K562 (cell line): ENCODE data around the gene NELL1. TPM values are rescaled to one million over a fixed set of nuclear protein-coding genes. Genes with fewer than 3 reads are reported as not detected.

Experiments
- ATAC-seq: fragments of 200-7000 bp; cut with Tn5 transposase; 3 replicates; pipeline ENCODE4 v1.9.1; 2020; ENCODE audit warnings: moderate library complexity
- BruUV-seq: library from RNA; stranded (reverse); fragments of 400-500 nt; replicated peaks from 2 replicates; lab custom pipeline; 2021; lab: Mats Ljungman, UMichigan
- CTCF ChIA-PET: fragments of 300-600 bp; formaldehyde crosslinking; extraction: SDS; loops from one replicate; lab custom pipeline; 2021; ENCODE audit warnings: low intra/inter-chr PET ratio; lab: Yijun Ruan, JAX
- POLR2A ChIA-PET: fragments of 300-600, 350-650 bp; sonication (Branson Sonifier 250); formaldehyde crosslinking; extraction: SDS; loops from one replicate; lab custom pipeline; 2021; ENCODE audit warnings: antibody characterized with exemption, inconsistent platforms; lab: Yijun Ruan, JAX
- DNase-seq, 4 experiments: peaks; one replicate each; pipeline versions ENCODE4 v3.0.0 to v3.0.0-alpha.2; 2011 to 2018; ENCODE audit warnings: low spot score in 3 of 4, mixed read lengths in 3 of 4; ENCODE audit errors: extremely low read depth in 1 of 4
- FAIRE-seq: peaks from 2 replicates; lab custom pipeline; 2011; peaks lifted over from hg19 to GRCh38; lab: Jason Lieb, UNC
- H2AFZ ChIP-seq: 2 replicates; pipeline ENCODE4 v1.6.0; 2011; ENCODE audit warnings: low read depth, low read length, control low read depth, inconsistent platforms
- H3K27ac ChIP-seq: fragments of 200-600 bp; 3 replicates; pipeline ENCODE4 v1.8.0; 2011; ENCODE audit warnings: low read depth, mild to moderate bottlenecking, control low read depth, inconsistent platforms, low read length, moderate library complexity, mixed read lengths; ENCODE audit errors: extremely low read depth
- H3K27me3 ChIP-seq, 2 experiments: fragments of 300-600 bp in 1 of 2; 2 replicates in 1 of 2; 3 replicates in 1 of 2; pipeline versions ENCODE4 v1.6.0 to v1.8.0; 2011; ENCODE audit warnings: inconsistent platforms in 2 of 2, low read length in 2 of 2, mild to moderate bottlenecking in 1 of 2, mixed read lengths in 1 of 2, moderate library complexity in 1 of 2; ENCODE audit not compliant: control insufficient read depth in 2 of 2, insufficient read depth in 2 of 2
- H3K36me3 ChIP-seq: fragments of 300-600 bp; 3 replicates; pipeline ENCODE4 v1.8.0; 2011; ENCODE audit warnings: mild to moderate bottlenecking, low read length, inconsistent platforms; ENCODE audit not compliant: control insufficient read depth, insufficient read depth
- H3K4me1 ChIP-seq, 2 experiments: fragments of 200-600 bp in 1 of 2; replicated peaks in 1 of 2; 2 replicates in 1 of 2; 3 replicates in 1 of 2; pipeline versions ENCODE4 v1.5.1 to v1.8.0; 2011; ENCODE audit warnings: inconsistent platforms in 2 of 2, low read length in 2 of 2, mild to moderate bottlenecking in 1 of 2, mixed read lengths in 1 of 2, moderate library complexity in 1 of 2; ENCODE audit not compliant: control insufficient read depth in 2 of 2, insufficient read depth in 2 of 2
- H3K4me2 ChIP-seq: 2 replicates; pipeline ENCODE4 v1.6.1; 2011; ENCODE audit warnings: low read length, control low read depth, inconsistent platforms, mixed read lengths; ENCODE audit not compliant: insufficient read depth
- H3K4me3 ChIP-seq: fragments of 200-600 bp; sonication (generic), shearing (Covaris generic); 2 replicates; pipeline ENCODE4 v1.5.1; 2016; ENCODE audit warnings: control low read depth, inconsistent platforms
- H3K79me2 ChIP-seq: fragments of 200-600 bp; 3 replicates; pipeline ENCODE4 v1.8.0; 2011; ENCODE audit warnings: low read length, inconsistent platforms; ENCODE audit not compliant: control insufficient read depth, insufficient read depth
- H3K9ac ChIP-seq, 2 experiments: 2 replicates each; pipeline versions ENCODE4 v1.6.0 to v1.6.1; 2011; ENCODE audit warnings: low read depth in 2 of 2, low read length in 2 of 2, control low read depth in 1 of 2, inconsistent platforms in 1 of 2, mild to moderate bottlenecking in 1 of 2, mixed read lengths in 1 of 2; ENCODE audit not compliant: insufficient read depth in 1 of 2
- H3K9me1 ChIP-seq: one replicate; pipeline ENCODE4 v1.6.0; 2011; ENCODE audit warnings: inconsistent platforms, mild to moderate bottlenecking, low read length, moderate library complexity; ENCODE audit not compliant: control insufficient read depth, insufficient read depth
- H3K9me3 ChIP-seq: replicated peaks from 2 replicates; pipeline ENCODE4 v1.5.1; 2011; ENCODE audit warnings: low read depth, low read length, inconsistent platforms; ENCODE audit not compliant: control insufficient read depth, insufficient read depth
- H4K20me1 ChIP-seq: replicated peaks from 2 replicates; pipeline ENCODE4 v1.6.1; 2011; ENCODE audit warnings: low read length, inconsistent platforms, mixed read lengths; ENCODE audit not compliant: control insufficient read depth, insufficient read depth
- EGR1 ChIP-seq: fragments of 450-650 bp; conservative IDR thresholded peaks from 2 replicates; pipeline ENCODE4 v1.6.1; 2017; ENCODE audit warnings: mild to moderate bottlenecking
- HCFC1 ChIP-seq: IDR thresholded peaks from 2 replicates; pipeline ENCODE4 v1.6.1; 2012; ENCODE audit warnings: low read depth, low read length, improper control_type of control experiment
- HOXB6 ChIP-seq: fragments of 250-450 bp; sonication (Bioruptor Pico); IDR thresholded peaks from 2 replicates; pipeline ENCODE4 v1.5.1; 2022; ENCODE audit warnings: mild to moderate bottlenecking, borderline replicate concordance
- MCM7 ChIP-seq, 2 experiments: fragments of 450-650 bp; IDR thresholded peaks; 2 replicates each; pipeline ENCODE4 v1.6.1; 2016 to 2018
- NCOR1 ChIP-seq: fragments of 450-650 bp; IDR thresholded peaks from 2 replicates; pipeline ENCODE4 v1.6.1; 2016; ENCODE audit warnings: mild to moderate bottlenecking, moderate library complexity
- PRMT5 ChIP-seq: sonication (generic); formaldehyde crosslinking; IDR thresholded peaks from 2 replicates; pipeline ENCODE4 v1.5.0; 2020; ENCODE audit warnings: missing genetic modification reagents
- PTBP1 ChIP-seq: fragments of 200-400 bp; formaldehyde crosslinking; IDR thresholded peaks from 2 replicates; pipeline ENCODE4 v1.6.1; 2017; ENCODE audit warnings: low read depth, low read length
- RBM39 ChIP-seq: fragments of 200-400 bp; formaldehyde crosslinking; optimal IDR thresholded peaks from 2 replicates; pipeline ENCODE3; 2018; ENCODE audit warnings: low read depth, low read length
- WGBS: fragments of 100-300 bp; shearing (Covaris generic); methylation state at CpG from one replicate; pipeline ENCODE4 v1.1.6; 2016; ENCODE audit warnings: low coverage, mixed read lengths; ENCODE audit not compliant: insufficient coverage; ENCODE audit errors: missing lambda C conversion rate; 5-methylcytosine and 5-hydroxymethylcytosine counted together
- in situ Hi-C: fragments of 300-500 bp; cut with MboI; formaldehyde crosslinking; loops from 4 replicates; pipeline ENCODE4 v1.15.0; 2018; ENCODE audit warnings: inconsistent platforms, mixed read lengths
- intact Hi-C: fragments of 100-400 bp; cut with micrococcal nuclease; formaldehyde crosslinking; loops from 2 replicates; pipeline ENCODE4 v1.14.2; 2022
- polyA plus RNA-seq, 8 experiments: library from polyadenylated mRNA; depleted of rRNA in 4 of 8; stranded (reverse) in 5 of 8; unstranded in 3 of 8; fragments of >200 nt; fragmentation: Nextera tagmentation in 2 of 8; fragmentation: Illumina TruSeq in 1 of 8; extraction: Ambion mirVana in 2 of 8; extraction: Trizol in 1 of 8; gene quantifications; 2 replicates each; pipeline versions ENCODE4 v1.2.1 to v1.2.3, GENCODE V29; 2011 to 2014; ENCODE audit warnings: inconsistent platforms in 1 of 8, missing spikeins in 1 of 8
- total RNA-seq, 7 experiments: library from RNA; depleted of rRNA in 6 of 7; stranded (reverse); fragments of >200 nt in 6 of 7; fragmentation: Illumina TruSeq in 2 of 7; extraction: Trizol in 2 of 7; gene quantifications; 2 replicates each; pipeline versions ENCODE4 v1.2.1 to v1.2.3, GENCODE V29; 2011 to 2021; ENCODE audit warnings: low replicate concordance in 1 of 7
- TF ChIP-seq, protein P1 (sequence below): fragments of 200-600 bp; sonication (generic); IDR thresholded peaks from one replicate; pipeline ENCODE4 v1.6.1; 2012; ENCODE audit warnings: mild to moderate bottlenecking, low read depth, low read length, inconsistent platforms
- TF ChIP-seq, protein P2 (sequence below): fragments of 250-450 bp; sonication (Bioruptor Pico); IDR thresholded peaks from 2 replicates; pipeline ENCODE4 v1.8.0; 2022; ENCODE audit warnings: inconsistent platforms

Gene NELL1
- total and polyA plus RNA-seq, 9 of the 15 experiments (the other 6 are each of a cell fraction or from before 2014, with no cell fraction given): not detected

DNA sequence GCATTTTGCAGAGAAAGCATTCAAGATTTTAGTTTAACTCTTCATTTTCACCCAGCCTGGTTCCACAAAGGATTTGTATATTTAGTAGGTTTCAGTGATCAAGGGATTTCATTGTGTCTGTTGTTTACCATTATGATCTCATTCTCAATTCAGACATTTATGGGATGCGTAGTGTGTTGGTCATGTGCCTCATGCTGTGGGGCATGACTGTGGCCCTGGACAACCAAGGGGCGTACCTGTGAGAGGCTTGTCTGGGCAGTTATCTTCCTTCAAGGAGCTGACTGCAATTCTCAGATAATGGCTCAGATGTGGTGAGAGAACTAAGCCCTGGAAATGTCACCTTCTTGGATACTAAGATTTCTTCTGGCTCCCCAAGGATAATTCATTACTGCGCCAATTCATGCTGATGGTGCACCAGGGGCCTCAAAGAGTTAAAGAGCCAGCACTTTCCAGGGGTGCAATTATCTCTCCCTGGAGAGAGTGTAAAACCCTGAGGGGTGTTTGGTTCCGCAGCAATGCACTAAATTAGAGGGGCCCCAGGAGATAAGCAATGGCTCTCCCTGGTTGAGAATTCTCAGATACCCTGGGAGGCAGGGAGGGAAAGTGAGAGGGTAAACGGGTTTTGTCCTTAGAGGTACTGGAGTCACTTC, 37.7 kb upstream of the NELL1 start:
- Histone ChIP-seq H2AFZ (no peak overlapping the region), H3K4me1 (no peaks in the 10 kb centered on the region), H3K4me2 (no peak overlapping the region), H3K9me1 (no peaks in the 10 kb centered on the region), H3K27me3 (peaks cover 0 to 1% of the 10 kb centered on the region in 2 experiments; a peak in 1 of 5 replicates), H4K20me1 (no peaks in the 10 kb centered on the region), H3K27ac (no peak overlapping the region), H3K9me3 (no peaks in the 10 kb centered on the region), H3K9ac (no peak overlapping the region), H3K4me3 (no peak overlapping the region), H3K36me3 (no peaks in the 10 kb centered on the region), H3K79me2 (no peaks in the 10 kb centered on the region)
- in situ Hi-C loops: loop anchor here (25.0 kb wide), 1 partner anchor 1681 kb away; no protein-coding TSS in a partner anchor
- intact Hi-C loops: no loop called here
- BruUV-seq: no TSS peak
- DNase-seq (no peak), ATAC-seq (no peak), FAIRE-seq (no peak)
- CTCF ChIA-PET: no interaction called here
- WGBS: 1% methylated on average over 5 of the region's 5 CpGs
- POLR2A ChIA-PET: no interaction called here
- TF ChIP-seq PRMT5 (CRISPR knock-in tag) (no peak), HOXB6 (CRISPR knock-in tag) (no peak), RBM39 (no peak), HCFC1 (no peak), EGR1 (no peak), NCOR1 (no peak), PTBP1 (no peak), MCM7 (IDR thresholded peaks at IDR 0.05) (no peak)
- TF ChIP-seq, protein P1, sequence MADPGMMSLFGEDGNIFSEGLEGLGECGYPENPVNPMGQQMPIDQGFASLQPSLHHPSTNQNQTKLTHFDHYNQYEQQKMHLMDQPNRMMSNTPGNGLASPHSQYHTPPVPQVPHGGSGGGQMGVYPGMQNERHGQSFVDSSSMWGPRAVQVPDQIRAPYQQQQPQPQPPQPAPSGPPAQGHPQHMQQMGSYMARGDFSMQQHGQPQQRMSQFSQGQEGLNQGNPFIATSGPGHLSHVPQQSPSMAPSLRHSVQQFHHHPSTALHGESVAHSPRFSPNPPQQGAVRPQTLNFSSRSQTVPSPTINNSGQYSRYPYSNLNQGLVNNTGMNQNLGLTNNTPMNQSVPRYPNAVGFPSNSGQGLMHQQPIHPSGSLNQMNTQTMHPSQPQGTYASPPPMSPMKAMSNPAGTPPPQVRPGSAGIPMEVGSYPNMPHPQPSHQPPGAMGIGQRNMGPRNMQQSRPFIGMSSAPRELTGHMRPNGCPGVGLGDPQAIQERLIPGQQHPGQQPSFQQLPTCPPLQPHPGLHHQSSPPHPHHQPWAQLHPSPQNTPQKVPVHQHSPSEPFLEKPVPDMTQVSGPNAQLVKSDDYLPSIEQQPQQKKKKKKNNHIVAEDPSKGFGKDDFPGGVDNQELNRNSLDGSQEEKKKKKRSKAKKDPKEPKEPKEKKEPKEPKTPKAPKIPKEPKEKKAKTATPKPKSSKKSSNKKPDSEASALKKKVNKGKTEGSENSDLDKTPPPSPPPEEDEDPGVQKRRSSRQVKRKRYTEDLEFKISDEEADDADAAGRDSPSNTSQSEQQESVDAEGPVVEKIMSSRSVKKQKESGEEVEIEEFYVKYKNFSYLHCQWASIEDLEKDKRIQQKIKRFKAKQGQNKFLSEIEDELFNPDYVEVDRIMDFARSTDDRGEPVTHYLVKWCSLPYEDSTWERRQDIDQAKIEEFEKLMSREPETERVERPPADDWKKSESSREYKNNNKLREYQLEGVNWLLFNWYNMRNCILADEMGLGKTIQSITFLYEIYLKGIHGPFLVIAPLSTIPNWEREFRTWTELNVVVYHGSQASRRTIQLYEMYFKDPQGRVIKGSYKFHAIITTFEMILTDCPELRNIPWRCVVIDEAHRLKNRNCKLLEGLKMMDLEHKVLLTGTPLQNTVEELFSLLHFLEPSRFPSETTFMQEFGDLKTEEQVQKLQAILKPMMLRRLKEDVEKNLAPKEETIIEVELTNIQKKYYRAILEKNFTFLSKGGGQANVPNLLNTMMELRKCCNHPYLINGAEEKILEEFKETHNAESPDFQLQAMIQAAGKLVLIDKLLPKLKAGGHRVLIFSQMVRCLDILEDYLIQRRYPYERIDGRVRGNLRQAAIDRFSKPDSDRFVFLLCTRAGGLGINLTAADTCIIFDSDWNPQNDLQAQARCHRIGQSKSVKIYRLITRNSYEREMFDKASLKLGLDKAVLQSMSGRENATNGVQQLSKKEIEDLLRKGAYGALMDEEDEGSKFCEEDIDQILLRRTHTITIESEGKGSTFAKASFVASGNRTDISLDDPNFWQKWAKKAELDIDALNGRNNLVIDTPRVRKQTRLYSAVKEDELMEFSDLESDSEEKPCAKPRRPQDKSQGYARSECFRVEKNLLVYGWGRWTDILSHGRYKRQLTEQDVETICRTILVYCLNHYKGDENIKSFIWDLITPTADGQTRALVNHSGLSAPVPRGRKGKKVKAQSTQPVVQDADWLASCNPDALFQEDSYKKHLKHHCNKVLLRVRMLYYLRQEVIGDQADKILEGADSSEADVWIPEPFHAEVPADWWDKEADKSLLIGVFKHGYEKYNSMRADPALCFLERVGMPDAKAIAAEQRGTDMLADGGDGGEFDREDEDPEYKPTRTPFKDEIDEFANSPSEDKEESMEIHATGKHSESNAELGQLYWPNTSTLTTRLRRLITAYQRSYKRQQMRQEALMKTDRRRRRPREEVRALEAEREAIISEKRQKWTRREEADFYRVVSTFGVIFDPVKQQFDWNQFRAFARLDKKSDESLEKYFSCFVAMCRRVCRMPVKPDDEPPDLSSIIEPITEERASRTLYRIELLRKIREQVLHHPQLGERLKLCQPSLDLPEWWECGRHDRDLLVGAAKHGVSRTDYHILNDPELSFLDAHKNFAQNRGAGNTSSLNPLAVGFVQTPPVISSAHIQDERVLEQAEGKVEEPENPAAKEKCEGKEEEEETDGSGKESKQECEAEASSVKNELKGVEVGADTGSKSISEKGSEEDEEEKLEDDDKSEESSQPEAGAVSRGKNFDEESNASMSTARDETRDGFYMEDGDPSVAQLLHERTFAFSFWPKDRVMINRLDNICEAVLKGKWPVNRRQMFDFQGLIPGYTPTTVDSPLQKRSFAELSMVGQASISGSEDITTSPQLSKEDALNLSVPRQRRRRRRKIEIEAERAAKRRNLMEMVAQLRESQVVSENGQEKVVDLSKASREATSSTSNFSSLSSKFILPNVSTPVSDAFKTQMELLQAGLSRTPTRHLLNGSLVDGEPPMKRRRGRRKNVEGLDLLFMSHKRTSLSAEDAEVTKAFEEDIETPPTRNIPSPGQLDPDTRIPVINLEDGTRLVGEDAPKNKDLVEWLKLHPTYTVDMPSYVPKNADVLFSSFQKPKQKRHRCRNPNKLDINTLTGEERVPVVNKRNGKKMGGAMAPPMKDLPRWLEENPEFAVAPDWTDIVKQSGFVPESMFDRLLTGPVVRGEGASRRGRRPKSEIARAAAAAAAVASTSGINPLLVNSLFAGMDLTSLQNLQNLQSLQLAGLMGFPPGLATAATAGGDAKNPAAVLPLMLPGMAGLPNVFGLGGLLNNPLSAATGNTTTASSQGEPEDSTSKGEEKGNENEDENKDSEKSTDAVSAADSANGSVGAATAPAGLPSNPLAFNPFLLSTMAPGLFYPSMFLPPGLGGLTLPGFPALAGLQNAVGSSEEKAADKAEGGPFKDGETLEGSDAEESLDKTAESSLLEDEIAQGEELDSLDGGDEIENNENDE: no peak
- TF ChIP-seq, protein P2, sequence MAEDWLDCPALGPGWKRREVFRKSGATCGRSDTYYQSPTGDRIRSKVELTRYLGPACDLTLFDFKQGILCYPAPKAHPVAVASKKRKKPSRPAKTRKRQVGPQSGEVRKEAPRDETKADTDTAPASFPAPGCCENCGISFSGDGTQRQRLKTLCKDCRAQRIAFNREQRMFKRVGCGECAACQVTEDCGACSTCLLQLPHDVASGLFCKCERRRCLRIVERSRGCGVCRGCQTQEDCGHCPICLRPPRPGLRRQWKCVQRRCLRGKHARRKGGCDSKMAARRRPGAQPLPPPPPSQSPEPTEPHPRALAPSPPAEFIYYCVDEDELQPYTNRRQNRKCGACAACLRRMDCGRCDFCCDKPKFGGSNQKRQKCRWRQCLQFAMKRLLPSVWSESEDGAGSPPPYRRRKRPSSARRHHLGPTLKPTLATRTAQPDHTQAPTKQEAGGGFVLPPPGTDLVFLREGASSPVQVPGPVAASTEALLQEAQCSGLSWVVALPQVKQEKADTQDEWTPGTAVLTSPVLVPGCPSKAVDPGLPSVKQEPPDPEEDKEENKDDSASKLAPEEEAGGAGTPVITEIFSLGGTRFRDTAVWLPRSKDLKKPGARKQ (CRISPR knock-in tag): no peak
